Measurements from ENCODE around the gene MBNL1. TPM values are rescaled to one million over a fixed set of nuclear protein-coding genes. Genes with fewer than 3 reads are reported as not detected.

MBNL1 gene
- total RNA-seq, 1 experiment from 2014 or later, result 139 TPM

DNA sequence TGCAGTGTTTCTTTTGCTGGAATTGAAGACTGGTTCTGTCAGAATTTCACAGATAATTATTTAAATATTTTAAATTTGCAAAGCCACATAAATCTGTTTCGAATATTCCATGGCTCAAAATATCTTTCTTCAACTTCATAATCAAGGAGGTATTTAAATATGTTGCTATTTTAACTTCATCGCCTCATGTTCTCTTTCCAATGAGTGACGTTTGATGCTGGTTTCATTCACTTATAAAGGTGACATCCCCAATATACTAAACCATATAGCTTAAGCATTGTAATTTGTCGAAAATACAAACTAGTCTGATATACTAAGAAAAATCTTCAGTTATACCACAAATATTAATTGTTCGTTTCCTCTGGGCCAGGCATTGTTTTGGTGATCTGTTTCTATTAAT is 22.5 kb downstream of the MBNL1 start:
- H3K36me3 Mint-ChIP-seq (ENCODE audit: insufficient read depth, unreplicated experiment), result peaks cover 11% of the 10 kb centered on the region
- H3K27ac Mint-ChIP-seq (ENCODE audit: low read depth, unreplicated experiment), result no peak overlapping the region
- H3K9me3 Mint-ChIP-seq (ENCODE audit: unreplicated experiment), result no peaks in the 10 kb centered on the region
- no TSS peak for BruUV-seq (replicated peaks)
- H3K4me1 Mint-ChIP-seq (ENCODE audit: insufficient read depth, unreplicated experiment), result peaks cover 35% of the 10 kb centered on the region
- ChIA-PET POLR2A (interaction anchor here (0.7 to 5.4 kb wide), 4 partner anchors 8 to 91 kb away, joined by 3 to 33 read pairs (median 6); partner anchors contain the start of gene MBNL1), CTCF (no interaction called here)
- H3K4me3 Mint-ChIP-seq (ENCODE audit: unreplicated experiment), result no peak overlapping the region
- TF ChIP-seq, protein P1, sequence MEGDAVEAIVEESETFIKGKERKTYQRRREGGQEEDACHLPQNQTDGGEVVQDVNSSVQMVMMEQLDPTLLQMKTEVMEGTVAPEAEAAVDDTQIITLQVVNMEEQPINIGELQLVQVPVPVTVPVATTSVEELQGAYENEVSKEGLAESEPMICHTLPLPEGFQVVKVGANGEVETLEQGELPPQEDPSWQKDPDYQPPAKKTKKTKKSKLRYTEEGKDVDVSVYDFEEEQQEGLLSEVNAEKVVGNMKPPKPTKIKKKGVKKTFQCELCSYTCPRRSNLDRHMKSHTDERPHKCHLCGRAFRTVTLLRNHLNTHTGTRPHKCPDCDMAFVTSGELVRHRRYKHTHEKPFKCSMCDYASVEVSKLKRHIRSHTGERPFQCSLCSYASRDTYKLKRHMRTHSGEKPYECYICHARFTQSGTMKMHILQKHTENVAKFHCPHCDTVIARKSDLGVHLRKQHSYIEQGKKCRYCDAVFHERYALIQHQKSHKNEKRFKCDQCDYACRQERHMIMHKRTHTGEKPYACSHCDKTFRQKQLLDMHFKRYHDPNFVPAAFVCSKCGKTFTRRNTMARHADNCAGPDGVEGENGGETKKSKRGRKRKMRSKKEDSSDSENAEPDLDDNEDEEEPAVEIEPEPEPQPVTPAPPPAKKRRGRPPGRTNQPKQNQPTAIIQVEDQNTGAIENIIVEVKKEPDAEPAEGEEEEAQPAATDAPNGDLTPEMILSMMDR (IDR thresholded peaks at IDR 0.05; ENCODE audit: unreplicated experiment), result no peak
- intact Hi-C loops (cut with micrococcal nuclease), result no loop called here
- DNase-seq (ENCODE audit: unreplicated experiment), result no peak
- H3K27me3 Mint-ChIP-seq (ENCODE audit: insufficient read depth, unreplicated experiment), result no peaks in the 10 kb centered on the region

DNA sequence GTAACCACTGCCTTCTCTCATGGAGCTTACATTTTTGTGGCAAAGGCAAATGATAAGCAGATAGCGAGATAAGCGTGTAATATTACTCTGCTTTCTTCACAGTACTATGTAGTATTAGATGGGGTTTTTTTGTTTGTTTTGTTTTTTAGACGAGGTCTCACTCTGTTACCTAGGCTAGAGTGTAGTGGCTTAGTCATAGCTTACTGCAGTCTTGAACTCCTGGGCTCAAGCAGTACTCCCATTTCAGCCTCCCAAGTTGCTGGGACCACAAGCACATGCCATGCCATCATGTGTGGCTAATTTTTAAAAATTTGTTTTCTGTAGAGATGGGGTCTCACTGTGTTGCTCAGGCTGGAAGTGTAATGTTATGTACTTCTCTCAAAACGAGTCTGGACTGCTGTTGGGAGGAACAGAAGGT is 22.9 kb downstream of the MBNL1 start:
- TF ChIP-seq, protein P1 (IDR thresholded peaks at IDR 0.05; ENCODE audit: unreplicated experiment), result no peak
- intact Hi-C loops (cut with micrococcal nuclease), result no loop called here
- Mint-ChIP-seq H3K36me3 (ENCODE audit: insufficient read depth, unreplicated experiment) (peaks cover 14% of the 10 kb centered on the region), H3K9me3 (ENCODE audit: unreplicated experiment) (no peaks in the 10 kb centered on the region), H3K4me1 (ENCODE audit: insufficient read depth, unreplicated experiment) (peaks cover 39% of the 10 kb centered on the region), H3K27ac (ENCODE audit: low read depth, unreplicated experiment) (no peak overlapping the region), H3K4me3 (ENCODE audit: unreplicated experiment) (no peak overlapping the region), H3K27me3 (ENCODE audit: insufficient read depth, unreplicated experiment) (no peaks in the 10 kb centered on the region)
- CTCF ChIA-PET, result interaction anchor here (0.6 kb wide), 2 partner anchors 8 to 19 kb away, joined by 3 to 5 read pairs; no protein-coding TSS in a partner anchor
- no TSS peak for BruUV-seq (replicated peaks)
- POLR2A ChIA-PET, result interaction anchor here (0.7 to 5.4 kb wide), 4 partner anchors 9 to 90 kb away, joined by 3 to 33 read pairs (median 5); partner anchors contain the start of gene MBNL1
- no peak for DNase-seq (ENCODE audit: unreplicated experiment)

DNA sequence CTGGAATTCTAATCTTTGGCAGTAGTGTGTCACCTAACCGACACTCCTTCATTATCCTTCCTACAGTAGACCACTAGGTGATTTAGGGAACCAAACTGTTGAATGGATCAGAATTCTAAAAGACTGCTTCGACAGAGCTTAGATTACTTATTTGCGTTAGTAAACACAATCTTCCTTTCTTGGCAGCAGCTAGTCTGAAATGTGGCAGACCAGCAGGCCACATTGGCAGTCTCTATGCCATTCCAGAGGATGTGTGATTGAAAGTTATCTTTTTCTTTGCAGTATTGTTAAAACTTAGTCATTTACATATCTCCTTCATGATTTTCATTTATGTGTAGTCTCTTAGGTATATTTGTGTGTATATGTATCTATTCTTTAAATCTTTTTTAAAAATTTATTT is 23.6 kb downstream of the MBNL1 start:
- TF ChIP-seq, protein P1 (IDR thresholded peaks at IDR 0.05; ENCODE audit: unreplicated experiment), result no peak
- Mint-ChIP-seq H3K27ac (ENCODE audit: low read depth, unreplicated experiment) (no peak overlapping the region), H3K27me3 (ENCODE audit: insufficient read depth, unreplicated experiment) (no peaks in the 10 kb centered on the region), H3K36me3 (ENCODE audit: insufficient read depth, unreplicated experiment) (peaks cover 14% of the 10 kb centered on the region), H3K4me1 (ENCODE audit: insufficient read depth, unreplicated experiment) (peaks cover 41% of the 10 kb centered on the region), H3K4me3 (ENCODE audit: unreplicated experiment) (no peak overlapping the region), H3K9me3 (ENCODE audit: unreplicated experiment) (no peaks in the 10 kb centered on the region)
- POLR2A ChIA-PET, result interaction anchor here (0.6 to 0.8 kb wide), 2 partner anchors 23 to 72 kb away, joined by 3 to 5 read pairs; no protein-coding TSS in a partner anchor
- CTCF ChIA-PET, result interaction anchor here (0.6 kb wide), 2 partner anchors 7 to 19 kb away, joined by 3 to 5 read pairs; no protein-coding TSS in a partner anchor
- no peak for DNase-seq (ENCODE audit: unreplicated experiment)
- no TSS peak for BruUV-seq (replicated peaks)
- intact Hi-C loops (cut with micrococcal nuclease), result no loop called here

DNA sequence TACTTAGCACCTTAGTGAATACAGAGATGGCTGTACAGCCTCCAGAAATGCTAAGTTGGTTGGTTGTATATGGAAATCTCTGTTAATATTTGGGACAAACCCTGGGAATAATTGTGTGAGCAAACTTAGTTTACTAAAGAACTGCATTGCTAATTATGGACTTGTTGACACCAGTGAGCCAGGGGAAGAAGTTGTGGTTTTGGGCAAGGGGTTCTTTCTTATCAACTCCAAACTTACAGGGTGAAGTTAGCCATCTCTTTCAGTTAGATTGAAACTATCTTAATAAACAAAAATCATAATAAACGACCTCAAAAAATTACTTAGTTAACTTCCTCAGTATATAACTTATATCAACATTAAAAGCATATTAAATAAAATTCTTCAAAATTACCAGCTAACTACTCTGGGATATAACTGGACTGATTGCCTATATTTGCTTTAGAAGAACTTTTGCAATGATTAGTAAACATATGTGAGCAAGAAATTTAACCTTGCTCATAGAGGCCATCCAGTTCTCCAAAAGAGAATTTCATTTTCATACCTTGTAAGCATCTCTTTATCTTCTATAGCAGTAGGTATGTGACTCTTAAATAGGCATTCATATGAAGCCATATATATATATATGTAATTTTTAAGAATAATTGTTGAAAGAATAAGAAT is 24.7 kb downstream of the MBNL1 start:
- intact Hi-C loops (cut with micrococcal nuclease), result no loop called here
- TF ChIP-seq, protein P1 (IDR thresholded peaks at IDR 0.05; ENCODE audit: unreplicated experiment), result no peak
- Mint-ChIP-seq H3K9me3 (ENCODE audit: unreplicated experiment) (no peaks in the 10 kb centered on the region), H3K27me3 (ENCODE audit: insufficient read depth, unreplicated experiment) (no peaks in the 10 kb centered on the region), H3K27ac (ENCODE audit: low read depth, unreplicated experiment) (no peak overlapping the region), H3K36me3 (ENCODE audit: insufficient read depth, unreplicated experiment) (peaks cover 14% of the 10 kb centered on the region), H3K4me3 (ENCODE audit: unreplicated experiment) (no peak overlapping the region), H3K4me1 (ENCODE audit: insufficient read depth, unreplicated experiment) (peaks cover 41% of the 10 kb centered on the region)
- no peak for DNase-seq (ENCODE audit: unreplicated experiment)
- POLR2A ChIA-PET, result interaction anchor here (1.1 kb wide), 1 partner anchor 35 kb away, joined by 3 read pairs; no protein-coding TSS in a partner anchor
- BruUV-seq (replicated peaks), result no TSS peak
- CTCF ChIA-PET, result no interaction called here

Measured in MCF 10A (cell line).